GM19023 (cell line): ENCODE data around the gene SCN2A.
"Not testable (repeated sequence)": the region's sequence is repeated elsewhere in the genome, so short reads cannot be mapped to it uniquely, and the experiment has no call there.

ENCODE experiments used
- ATAC-seq: cut with Tn5 transposase; IDR thresholded peaks from one replicate; pipeline ENCODE4 v1.9.1; 2021; ENCODE audit warnings: mild to moderate bottlenecking, moderate library complexity; ENCODE audit not compliant: unreplicated experiment

SCN2A gene

GRCh38 chr2:165312999-165313398 lies 73.8 kb downstream of the SCN2A start:
- ATAC-seq: no peak

GRCh38 chr2:165313509-165313908 lies 74.3 kb downstream of the SCN2A start:
- ATAC-seq: no peak

- no peak for ATAC-seq
Measured at GRCh38 chr2:165328272-165328671, 89.1 kb downstream of the SCN2A start.

GRCh38 chr2:165344276-165344675 lies 105.1 kb downstream of the SCN2A start:
- not testable (repeated sequence) for ATAC-seq

- no peak for ATAC-seq
Measured at GRCh38 chr2:165348441-165348840, 109.2 kb downstream of the SCN2A start.

- ATAC-seq: no peak
Measured at GRCh38 chr2:165349181-165349580, 110.0 kb downstream of the SCN2A start.

GRCh38 chr2:165357758-165358157 lies 118.5 kb downstream of the SCN2A start:
- ATAC-seq: no peak

- ATAC-seq: no peak
Measured at GRCh38 chr2:165361514-165361913, 122.3 kb downstream of the SCN2A start.

GRCh38 chr2:165369131-165369897 lies 130.1 kb downstream of the SCN2A start:
- ATAC-seq: no peak

GRCh38 chr2:165369898-165370296 lies 130.7 kb downstream of the SCN2A start:
- ATAC-seq: no peak

- no peak for ATAC-seq
Measured at GRCh38 chr2:165371356-165371755, 132.1 kb downstream of the SCN2A start.

GRCh38 chr2:165373278-165374010 lies 134.2 kb downstream of the SCN2A start:
- no peak for ATAC-seq

- no peak for ATAC-seq
Measured at GRCh38 chr2:165376571-165376975, 137.4 kb downstream of the SCN2A start.

- ATAC-seq: no peak
Measured at GRCh38 chr2:165382362-165382761, 143.1 kb downstream of the SCN2A start.

- no peak for ATAC-seq
Measured at GRCh38 chr2:165390875-165391274, 151.7 kb downstream of the SCN2A start.

- ATAC-seq: no peak
Measured at GRCh38 chr2:165391791-165392190, 152.6 kb downstream of the SCN2A start.

- not testable (repeated sequence) for ATAC-seq
Measured at GRCh38 chr2:165398603-165399002, 159.4 kb downstream of the SCN2A start.

GRCh38 chr2:165401285-165401852 lies 162.2 kb downstream of the SCN2A start:
- no peak for ATAC-seq

- ATAC-seq: no peak
Measured at GRCh38 chr2:165402162-165402561, 162.9 kb downstream of the SCN2A start.

GRCh38 chr2:165406173-165406572 lies 167.0 kb downstream of the SCN2A start:
- no peak for ATAC-seq

- ATAC-seq: no peak
Measured at GRCh38 chr2:165407466-165407865, 168.3 kb downstream of the SCN2A start.

- ATAC-seq: no peak
Measured at GRCh38 chr2:165408186-165408585, 169.0 kb downstream of the SCN2A start.
